ENCODE results near the gene SRPK3.

SRPK3 gene

GRCh38 chrX:153771415-153772315 lies 9.2 kb upstream of the SRPK3 start:
- DNase-seq, result no peak

- no peak for DNase-seq
These were observed 8.3 kb upstream of the SRPK3 start for GRCh38 chrX:153772316-153773217.

- no peak for DNase-seq
These were observed 7.6 kb upstream of the SRPK3 start for GRCh38 chrX:153773218-153773611.

- DNase-seq, result no peak
These were observed 6.9 kb upstream of the SRPK3 start for GRCh38 chrX:153773741-153774575.

- DNase-seq, result no peak
These were observed 6.1 kb upstream of the SRPK3 start for GRCh38 chrX:153774576-153775292.

GRCh38 chrX:153775293-153776119 lies 5.3 kb upstream of the SRPK3 start:
- DNase-seq, result no peak

GRCh38 chrX:153776120-153776599 lies 4.7 kb upstream of the SRPK3 start:
- no peak for DNase-seq

- DNase-seq, result no peak
These were observed 4.2 kb upstream of the SRPK3 start for GRCh38 chrX:153776611-153777045.

GRCh38 chrX:153777261-153778090 lies 3.4 kb upstream of the SRPK3 start:
- no peak for DNase-seq

- no peak for DNase-seq
These were observed 2.7 kb upstream of the SRPK3 start for GRCh38 chrX:153778181-153778580.

GRCh38 chrX:153778684-153779101 lies 2.1 kb upstream of the SRPK3 start:
- no peak for DNase-seq

GRCh38 chrX:153779891-153780677 lies 757 bp upstream of the SRPK3 start:
- no peak for DNase-seq

GRCh38 chrX:153781428-153782047 lies 697 bp downstream of the SRPK3 start:
- no peak for DNase-seq

- no peak for DNase-seq
These were observed 1.5 kb downstream of the SRPK3 start for GRCh38 chrX:153782313-153782712.

GRCh38 chrX:153782871-153783270 lies 2.0 kb downstream of the SRPK3 start:
- DNase-seq, result no peak

GRCh38 chrX:153783378-153784013 lies 2.7 kb downstream of the SRPK3 start:
- DNase-seq, result no peak

- DNase-seq, result no peak
These were observed 3.6 kb downstream of the SRPK3 start for GRCh38 chrX:153784325-153784967.

- no peak for DNase-seq
These were observed 5.8 kb downstream of the SRPK3 start for GRCh38 chrX:153786669-153787068.
